Small intestine (tissue), 7 donors: ENCODE data around the gene H2AZ2. TPM values are rescaled to one million over a fixed set of nuclear protein-coding genes. Genes with fewer than 3 reads are reported as not detected.
"Not testable (repeated sequence)": the region's sequence is repeated elsewhere in the genome, so short reads cannot be mapped to it uniquely, and the experiment has no call there.

ENCODE experiments used
- DNase-seq, 2 donors: peaks; one replicate each; pipeline versions ENCODE4 v3.0.0 to v3.0.0-alpha.2; 2013
- FAIRE-seq: peaks from 2 replicates; lab custom pipeline; 2012; peaks lifted over from hg19 to GRCh38; lab: Jason Lieb, UNC
- H3K27ac ChIP-seq, 3 donors: one replicate each; pipeline ENCODE4 v1.5.1; 2013; ENCODE audit warnings: low read length in 2 of 3, mild to moderate bottlenecking in 2 of 3, control low read depth in 1 of 3, inconsistent platforms in 1 of 3, low read depth in 1 of 3, moderate library complexity in 1 of 3
- H3K27me3 ChIP-seq, 3 donors: one replicate each; pipeline ENCODE4 v1.6.1; 2013; ENCODE audit warnings: low read length in 3 of 3, inconsistent platforms in 1 of 3; ENCODE audit not compliant: control insufficient read depth in 3 of 3, insufficient read depth in 3 of 3
- H3K36me3 ChIP-seq, 3 donors: one replicate each; pipeline ENCODE4 v1.6.1; 2013; ENCODE audit warnings: low read length in 3 of 3, inconsistent platforms in 1 of 3, low read depth in 1 of 3, mild to moderate bottlenecking in 1 of 3, moderate library complexity in 1 of 3; ENCODE audit not compliant: control insufficient read depth in 3 of 3, insufficient read depth in 2 of 3
- H3K4me1 ChIP-seq, 3 donors: one replicate each; pipeline ENCODE4 v1.6.1; 2013; ENCODE audit warnings: low read length in 2 of 3, inconsistent platforms in 1 of 3, low read depth in 1 of 3, mild to moderate bottlenecking in 1 of 3, moderate library complexity in 1 of 3; ENCODE audit not compliant: control insufficient read depth in 3 of 3, insufficient read depth in 2 of 3
- H3K4me3 ChIP-seq, 3 donors: one replicate each; pipeline ENCODE4 v1.5.1; 2013; ENCODE audit warnings: low read length in 3 of 3, control low read depth in 1 of 3, inconsistent platforms in 1 of 3, low read depth in 1 of 3, mild to moderate bottlenecking in 1 of 3, moderate library complexity in 1 of 3
- H3K9me3 ChIP-seq, 2 donors: one replicate each; pipeline ENCODE4 v1.6.1; 2013; ENCODE audit warnings: low read depth in 1 of 2, low read length in 1 of 2; ENCODE audit not compliant: control insufficient read depth in 2 of 2, insufficient read depth in 1 of 2
- WGBS, 3 donors: extraction: QIAGEN DNeasy Blood & Tissue Kit; methylation state at CpG; one replicate each; pipeline ENCODE4 v1.1.7; 2013; 5-methylcytosine and 5-hydroxymethylcytosine counted together
- polyA plus RNA-seq, 4 donors: library from polyadenylated mRNA; stranded (reverse) in 3 of 4; unstranded in 1 of 4; fragments of 200-250 nt in 3 of 4; fragments of 120-200 nt in 1 of 4; gene quantifications; one replicate each; pipeline versions ENCODE4 v1.2.1 to v1.2.3, GENCODE V29; 2013
- donor health status: healthy with polysubstance abuse.
- donor health status: control.
- donor health status: control.
- donor health status: Bipolar disorder and iron deficiency.
- donor health status: healthy.

Gene H2AZ2
- polyA plus RNA-seq, 4 donors: 76.7 to 159 (median 110) TPM

- 0 to 1% (median 1%) methylated on average over 43 to 59 of the region's 59 CpGs for whole genome bisulfite sequencing, 3 donors
- FAIRE-seq (no peak), DNase-seq (peak in 1 of 2 donors; percentile 49)
- peak overlapping the region; percentile 57 to 96 (median 86) for H3K4me3 ChIP-seq
- H3K4me1 ChIP-seq: peaks cover 0 to 3% (median 0%) of the 10 kb centered on the region in 3 donors
- no peaks in the 10 kb centered on the region for H3K27me3 ChIP-seq
- no peaks in the 10 kb centered on the region for H3K9me3 ChIP-seq
- peaks cover 5 to 15% (median 5%) of the 10 kb centered on the region in 3 donors for H3K36me3 ChIP-seq
- H3K27ac ChIP-seq: peak overlapping the region; percentile 68 to 100 (median 90)
These were observed 51.8 kb downstream of the H2AZ2 start for GRCh38 chr7:44796034-44796503.

- no peak for FAIRE-seq
These were observed 53.6 kb downstream of the H2AZ2 start for GRCh38 chr7:44794331-44794730.

GRCh38 chr7:44793919-44794318, 54.0 kb downstream of the H2AZ2 start:
- H3K27me3 ChIP-seq: no peaks in the 10 kb centered on the region
- FAIRE-seq (no peak), DNase-seq (no peak)
- H3K4me1 ChIP-seq: peaks cover 0 to 2% (median 0%) of the 10 kb centered on the region in 3 donors
- no peaks in the 10 kb centered on the region for H3K9me3 ChIP-seq
- 82 to 89% (median 85%) methylated on average over 5 of the region's 5 CpGs for WGBS, 3 donors
- H3K27ac ChIP-seq: no peak overlapping the region
- no peaks in the 10 kb centered on the region for H3K36me3 ChIP-seq
- no peak overlapping the region for H3K4me3 ChIP-seq

More at GRCh38 chr7:44794331-44794730, 53.6 kb downstream of the H2AZ2 start:
- 36 to 51% (median 45%) methylated on average over 3 of the region's 3 CpGs for WGBS, 3 donors
- Histone ChIP-seq H3K4me3 (no peak overlapping the region), H3K9me3 (no peaks in the 10 kb centered on the region), H3K27ac (no peak overlapping the region), H3K4me1 (peaks cover 0 to 3% (median 0%) of the 10 kb centered on the region in 3 donors), H3K27me3 (no peaks in the 10 kb centered on the region), H3K36me3 (no peaks in the 10 kb centered on the region)
- DNase-seq: no peak

GRCh38 chr7:44791278-44792219, 56.3 kb downstream of the H2AZ2 start:
- H3K27me3 ChIP-seq: no peaks in the 10 kb centered on the region
- FAIRE-seq (no peak), DNase-seq (no peak)
- H3K36me3 ChIP-seq: no peaks in the 10 kb centered on the region
- no peak overlapping the region for H3K4me3 ChIP-seq
- peak overlapping the region in 1 of 3 donors; percentile 29 for H3K27ac ChIP-seq
- no peaks in the 10 kb centered on the region for H3K4me1 ChIP-seq
- H3K9me3 ChIP-seq: no peaks in the 10 kb centered on the region
- WGBS, 3 donors: 83 to 90% (median 84%) methylated on average over 8 of the region's 8 CpGs

GRCh38 chr7:44789990-44790389, 57.9 kb downstream of the H2AZ2 start:
- 80 to 87% (median 85%) methylated on average over 5 of the region's 5 CpGs for WGBS, 3 donors
- FAIRE-seq: no peak

GRCh38 chr7:44787762-44788161, 60.1 kb downstream of the H2AZ2 start:
- FAIRE-seq: no peak
- WGBS, 3 donors: 71 to 81% (median 73%) methylated on average over 3 of the region's 3 CpGs

More at GRCh38 chr7:44789990-44790389, 57.9 kb downstream of the H2AZ2 start:
- H3K27ac ChIP-seq: no peak overlapping the region
- H3K36me3 ChIP-seq: no peaks in the 10 kb centered on the region
- H3K9me3 ChIP-seq: no peaks in the 10 kb centered on the region
- H3K27me3 ChIP-seq: no peaks in the 10 kb centered on the region
- no peak for DNase-seq
- no peak overlapping the region for H3K4me3 ChIP-seq
- H3K4me1 ChIP-seq: no peaks in the 10 kb centered on the region

DNA sequence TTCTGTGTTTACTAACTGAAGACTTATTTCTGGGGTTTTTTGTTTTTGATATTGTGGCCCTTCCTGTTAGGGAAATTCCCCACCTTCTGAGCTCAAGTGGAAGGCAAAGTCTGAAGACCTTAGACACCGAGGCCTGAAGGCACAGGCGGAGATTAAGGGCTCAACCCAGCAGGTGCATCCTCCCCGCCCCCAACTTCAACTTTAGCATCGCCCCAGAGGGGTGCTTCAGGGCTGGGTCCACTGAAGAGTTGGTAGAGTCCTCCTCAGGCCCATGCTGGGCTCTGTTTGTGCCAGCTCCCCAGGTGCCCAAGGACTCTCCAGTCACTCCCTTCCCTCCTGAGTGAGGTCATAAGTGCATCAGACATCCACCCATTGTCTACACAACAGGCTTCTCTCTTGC, 60.8 kb downstream of the H2AZ2 start:
- 46 to 57% (median 51%) methylated on average over 4 of the region's 4 CpGs for WGBS, 3 donors
- FAIRE-seq (no peak), DNase-seq (no peak)
- Histone ChIP-seq H3K27me3 (no peaks in the 10 kb centered on the region), H3K36me3 (no peaks in the 10 kb centered on the region), H3K9me3 (peaks cover 0 to 18% of the 10 kb centered on the region in 2 donors), H3K4me1 (no peaks in the 10 kb centered on the region), H3K27ac (no peak overlapping the region), H3K4me3 (no peak overlapping the region)

More at GRCh38 chr7:44787762-44788161, 60.1 kb downstream of the H2AZ2 start:
- no peaks in the 10 kb centered on the region for H3K27me3 ChIP-seq
- H3K27ac ChIP-seq: no peak overlapping the region
- H3K4me1 ChIP-seq: no peaks in the 10 kb centered on the region
- H3K36me3 ChIP-seq: no peaks in the 10 kb centered on the region
- peaks cover 0 to 16% of the 10 kb centered on the region in 2 donors for H3K9me3 ChIP-seq
- DNase-seq: no peak
- no peak overlapping the region for H3K4me3 ChIP-seq

- H3K9me3 ChIP-seq: peaks cover 0 to 18% of the 10 kb centered on the region in 2 donors
- not testable (repeated sequence) for H3K4me3 ChIP-seq, H3K27me3 ChIP-seq, DNase-seq, H3K27ac ChIP-seq, H3K36me3 ChIP-seq, FAIRE-seq, H3K4me1 ChIP-seq
- WGBS, 3 donors: 86 to 91% (median 87%) methylated on average over 3 of the region's 3 CpGs
These were observed 62.7 kb downstream of the H2AZ2 start for GRCh38 chr7:44785218-44785617.
